HepG2 (cell line): ENCODE data around the gene DCLK1. TPM values are rescaled to one million over a fixed set of nuclear protein-coding genes. Genes with fewer than 3 reads are reported as not detected.

Experiments used
- ATAC-seq: fragments of 200-7000 bp; cut with Tn5 transposase; 3 replicates; pipeline ENCODE4 v1.9.1; 2020; ENCODE audit warnings: mild to moderate bottlenecking, moderate library complexity
- BruUV-seq: library from RNA; stranded (reverse); fragments of 400-500 nt; replicated peaks from 2 replicates; lab custom pipeline; 2021; lab: Mats Ljungman, UMichigan
- CTCF ChIA-PET: fragments of 300-600 bp; formaldehyde crosslinking; extraction: SDS; loops from one replicate; lab custom pipeline; 2021; ENCODE audit warnings: low total read pairs, inconsistent platforms, low intra/inter-chr PET ratio; lab: Yijun Ruan, JAX
- POLR2A ChIA-PET: fragments of 350-600 bp; sonication (Branson Sonifier 250); formaldehyde crosslinking; loops from one replicate; lab custom pipeline; 2020; ENCODE audit warnings: antibody characterized with exemption, inconsistent platforms; lab: Yijun Ruan, JAX
- DNase-seq: peaks from one replicate; pipeline ENCODE4 v3.0.0-alpha.2; 2015; ENCODE audit warnings: low spot score
- FAIRE-seq: peaks from 3 replicates; lab custom pipeline; 2011; peaks lifted over from hg19 to GRCh38; lab: Jason Lieb, UNC
- H2AFZ ChIP-seq: one replicate; pipeline ENCODE4 v1.6.1; 2011; ENCODE audit warnings: low read length, inconsistent platforms
- H3K27ac ChIP-seq: fragments of 300-600 bp; 3 replicates; pipeline ENCODE4 v1.8.0; 2011; ENCODE audit warnings: mixed run types, mild to moderate bottlenecking, mixed read lengths, low read length, inconsistent platforms; ENCODE audit not compliant: insufficient read depth; ENCODE audit errors: extremely low read length
- H3K27me3 ChIP-seq, 2 experiments: fragments of 200-600 bp in 1 of 2; 2 replicates in 1 of 2; 3 replicates in 1 of 2; pipeline versions ENCODE4 v1.6.0 to v1.8.0; 2011; ENCODE audit warnings: low read length in 2 of 2, mild to moderate bottlenecking in 2 of 2, moderate library complexity in 2 of 2, inconsistent platforms in 1 of 2; ENCODE audit not compliant: insufficient read depth in 2 of 2, control insufficient read depth in 1 of 2
- H3K36me3 ChIP-seq, 2 experiments: fragments of 200-600 bp in 1 of 2; replicated peaks in 1 of 2; 2 replicates in 1 of 2; 3 replicates in 1 of 2; pipeline versions ENCODE4 v1.5.1 to v1.8.0; 2011; ENCODE audit warnings: low read length in 2 of 2, inconsistent platforms in 1 of 2; ENCODE audit not compliant: insufficient read depth in 2 of 2, control insufficient read depth in 1 of 2
- H3K4me1 ChIP-seq: 2 replicates; pipeline ENCODE4 v1.5.1; 2012; ENCODE audit warnings: low read length, inconsistent platforms; ENCODE audit not compliant: insufficient read depth
- H3K4me2 ChIP-seq: 2 replicates; pipeline ENCODE4 v1.6.0; 2011; ENCODE audit warnings: low read depth, low read length, inconsistent platforms
- H3K4me3 ChIP-seq, 3 experiments: fragments of 200-600 bp in 1 of 3; sonication (generic), shearing (Covaris generic) in 1 of 3; replicated peaks in 1 of 3; 2 replicates each; pipeline ENCODE4 v1.5.1; 2011 to 2016; ENCODE audit warnings: low read length in 3 of 3, inconsistent platforms in 2 of 3, low read depth in 2 of 3, mild to moderate bottlenecking in 2 of 3, control low read depth in 1 of 3, mixed read lengths in 1 of 3; ENCODE audit not compliant: insufficient read depth in 1 of 3
- H3K79me2 ChIP-seq: one replicate; pipeline ENCODE4 v1.6.1; 2011; ENCODE audit warnings: low read length, inconsistent platforms; ENCODE audit not compliant: insufficient read depth
- H3K9ac ChIP-seq: 2 replicates; pipeline ENCODE4 v1.6.0; 2011; ENCODE audit warnings: mild to moderate bottlenecking, low read depth, low read length, inconsistent platforms; ENCODE audit not compliant: insufficient read depth
- H3K9me3 ChIP-seq: 2 replicates; pipeline ENCODE4 v1.5.1; 2012; ENCODE audit warnings: mild to moderate bottlenecking, low read length
- H4K20me1 ChIP-seq: 2 replicates; pipeline ENCODE4 v1.6.0; 2011; ENCODE audit warnings: inconsistent platforms, mild to moderate bottlenecking, low read length, moderate library complexity; ENCODE audit not compliant: insufficient read depth
- CCDC6 ChIP-seq: sonication (generic); formaldehyde crosslinking; IDR thresholded peaks from 2 replicates; pipeline ENCODE4 v1.8.1; 2022; ENCODE audit warnings: mild to moderate bottlenecking, missing genetic modification reagents, moderate library complexity
- JUND ChIP-seq: sonication (generic); formaldehyde crosslinking; IDR thresholded peaks from 2 replicates; pipeline ENCODE4 v1.8.0; 2022; ENCODE audit warnings: mild to moderate bottlenecking, missing genetic modification reagents
- NFKB2 ChIP-seq: sonication (generic); formaldehyde crosslinking; IDR thresholded peaks from 2 replicates; pipeline ENCODE4 v1.4.0; 2020; ENCODE audit warnings: missing genetic modification reagents, borderline replicate concordance
- PHB2 ChIP-seq: fragments of 450-650 bp; IDR thresholded peaks from 2 replicates; pipeline ENCODE4 v1.6.1; 2018; ENCODE audit not compliant: partially characterized antibody
- SRF ChIP-seq: IDR thresholded peaks from 2 replicates; pipeline ENCODE4 v1.6.1; 2011; ENCODE audit warnings: mild to moderate bottlenecking, low read depth, low read length, moderate library complexity
- ZBTB1 ChIP-seq: sonication (generic); formaldehyde crosslinking; IDR thresholded peaks from 2 replicates; pipeline ENCODE4 v1.4.0; 2020; ENCODE audit warnings: missing genetic modification reagents, borderline replicate concordance
- ZFY ChIP-seq: sonication (generic); formaldehyde crosslinking; IDR thresholded peaks from 2 replicates; pipeline ENCODE4 v1.4.0; 2020; ENCODE audit warnings: missing genetic modification reagents
- WGBS: methylation state at CpG from one replicate; pipeline ENCODE4 v1.1.6; 2017; ENCODE audit warnings: low lambda C conversion rate; 5-methylcytosine and 5-hydroxymethylcytosine counted together
- in situ Hi-C: cut with HindIII; loops from 2 replicates; pipeline ENCODE4 v1.10.0; 2017; ENCODE audit warnings: low pct_unique_long_range_greater_than_20kb; ENCODE audit not compliant: extremely low pct_ligation_motif_present
- intact Hi-C: fragments of 100-400 bp; cut with micrococcal nuclease; formaldehyde crosslinking; loops from one replicate; pipeline ENCODE4 v1.10.0; 2022; ENCODE audit not compliant: unreplicated experiment
- polyA plus RNA-seq, 8 experiments: library from polyadenylated mRNA; depleted of rRNA in 3 of 8; stranded (reverse) in 7 of 8; unstranded in 1 of 8; fragments of >200 nt; fragmentation: Illumina TruSeq in 4 of 8; extraction: Trizol in 4 of 8; gene quantifications; 2 replicates each; pipeline versions ENCODE4 v1.2.1 to v1.2.3, GENCODE V29; 2011 to 2016; ENCODE audit warnings: low read depth in 4 of 8, missing spikeins in 1 of 8, mixed read lengths in 1 of 8; ENCODE audit not compliant: insufficient read depth in 1 of 8
- total RNA-seq, 5 experiments: library from RNA; depleted of rRNA; stranded (reverse); fragments of >200 nt; fragmentation: Illumina TruSeq; extraction: Trizol; gene quantifications; 2 replicates each; pipeline ENCODE4 v1.2.3, GENCODE V29; 2016; ENCODE audit warnings: low read depth in 1 of 5
- TF ChIP-seq, protein P1 (sequence below): sonication (generic); formaldehyde crosslinking; IDR thresholded peaks from 2 replicates; pipeline ENCODE4 v1.4.0; 2020; ENCODE audit warnings: missing genetic modification reagents
- TF ChIP-seq, protein P2 (sequence below): sonication (generic); formaldehyde crosslinking; IDR thresholded peaks from 2 replicates; pipeline ENCODE4 v1.4.0; 2020; ENCODE audit warnings: missing genetic modification reagents

The DCLK1 gene
- total and polyA plus RNA-seq, 2 of the 13 experiments (the other 11 are each of a cell fraction or from before 2014, with no cell fraction given) = not detected

DNA sequence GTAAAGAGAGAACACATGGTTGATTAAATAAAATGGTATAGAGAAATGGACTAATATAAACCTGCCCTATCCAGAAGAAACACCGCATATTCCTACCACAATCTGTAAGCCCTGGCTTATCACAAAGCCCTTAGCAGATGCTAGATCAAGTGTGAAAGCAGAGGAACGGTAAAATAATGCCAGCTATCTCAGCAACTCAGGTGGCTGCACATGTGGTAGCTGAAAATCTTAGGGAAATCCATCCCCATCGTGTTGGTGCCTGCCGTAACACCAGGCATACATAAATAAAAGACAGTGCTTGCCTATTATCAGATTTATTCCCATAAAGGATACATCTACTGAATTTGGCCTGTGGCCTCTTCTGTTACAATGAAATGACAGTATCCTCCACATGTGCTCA is 350.6 kb downstream of the DCLK1 start:
- intact Hi-C loops (no loop called here), in situ Hi-C loops (no loop called here)
- ChIA-PET POLR2A (no interaction called here), CTCF (no interaction called here)
- Histone ChIP-seq H3K79me2 (no peaks in the 10 kb centered on the region), H3K4me3 (no peak overlapping the region), H3K4me2 (no peak overlapping the region), H2AFZ (no peak overlapping the region), H3K27ac (no peak overlapping the region), H3K36me3 (no peaks in the 10 kb centered on the region), H3K9me3 (no peaks in the 10 kb centered on the region), H3K9ac (no peak overlapping the region), H4K20me1 (no peaks in the 10 kb centered on the region), H3K27me3 (no peaks in the 10 kb centered on the region), H3K4me1 (0 out of 2 replicates have a peak, but pooled peaks cover 5% of the 10 kb centered on the region)
- DNase-seq (no peak), ATAC-seq (no peak), FAIRE-seq (no peak)
- no peak for TF ChIP-seq ZFY (CRISPR knock-in tag)
- TF ChIP-seq CCDC6 (CRISPR knock-in tag) = no peak
- TF ChIP-seq SRF = no peak
- WGBS = 0% methylated on average over 4 of the region's 4 CpGs
- no TSS peak for BruUV-seq

DNA sequence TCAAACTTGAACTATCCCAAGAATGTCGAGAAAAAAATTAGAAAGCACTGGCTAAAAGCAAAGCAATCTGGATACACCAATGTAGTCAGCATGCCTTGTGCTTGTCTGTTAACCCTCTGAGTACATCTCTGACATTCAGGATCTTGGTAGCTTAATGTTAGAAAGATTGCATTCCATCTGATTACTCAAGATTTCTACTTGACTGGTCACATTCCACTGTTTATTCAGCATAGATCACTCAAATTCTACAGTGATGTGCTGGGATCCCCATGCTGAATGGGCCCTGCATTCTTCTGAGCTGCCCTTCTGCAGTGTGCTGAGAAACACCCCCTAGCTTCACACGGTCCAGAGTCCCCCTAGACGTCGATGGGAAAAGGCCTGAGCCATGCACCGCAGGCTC is 359.3 kb downstream of the DCLK1 start:
- Histone ChIP-seq H2AFZ (no peak overlapping the region), H3K9me3 (no peaks in the 10 kb centered on the region), H3K27ac (no peak overlapping the region), H3K4me2 (no peak overlapping the region), H4K20me1 (no peaks in the 10 kb centered on the region), H3K4me1 (no peaks in the 10 kb centered on the region), H3K4me3 (no peak overlapping the region), H3K79me2 (no peaks in the 10 kb centered on the region), H3K27me3 (no peaks in the 10 kb centered on the region; a peak in 1 of 5 replicates), H3K36me3 (no peaks in the 10 kb centered on the region), H3K9ac (no peak overlapping the region)
- intact Hi-C loops (no loop called here), in situ Hi-C loops (no loop called here)
- ChIA-PET CTCF (no interaction called here), POLR2A (no interaction called here)
- no peak for DNase-seq
- no TSS peak for BruUV-seq
- peak; percentile 32; the same call in 2 of the 3 replicates for ATAC-seq
- WGBS = 0% methylated on average over 5 of the region's 5 CpGs
- TF ChIP-seq, protein P1, sequence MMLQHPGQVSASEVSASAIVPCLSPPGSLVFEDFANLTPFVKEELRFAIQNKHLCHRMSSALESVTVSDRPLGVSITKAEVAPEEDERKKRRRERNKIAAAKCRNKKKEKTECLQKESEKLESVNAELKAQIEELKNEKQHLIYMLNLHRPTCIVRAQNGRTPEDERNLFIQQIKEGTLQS (CRISPR knock-in tag) = no peak
- TF ChIP-seq PHB2 (no peak), JUND (no peak), ZBTB1 (no peak), NFKB2 (CRISPR knock-in tag) (no peak)
- TF ChIP-seq, protein P2, sequence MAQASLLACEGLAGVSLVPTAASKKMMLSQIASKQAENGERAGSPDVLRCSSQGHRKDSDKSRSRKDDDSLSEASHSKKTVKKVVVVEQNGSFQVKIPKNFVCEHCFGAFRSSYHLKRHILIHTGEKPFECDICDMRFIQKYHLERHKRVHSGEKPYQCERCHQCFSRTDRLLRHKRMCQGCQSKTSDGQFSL (CRISPR knock-in tag) = no peak
- no peak for FAIRE-seq
